SU-DHL-6 (cell line): ENCODE measurements around the gene TMEM141.

Experiments
- H2AFZ ChIP-seq: fragments of 200-600 bp; sonication (generic); 2 replicates; pipeline ENCODE4 v1.6.1; 2014; ENCODE audit warnings: low read depth, mild to moderate bottlenecking, moderate library complexity, mixed read lengths, antibody characterized with exemption, low read length; ENCODE audit not compliant: severe bottlenecking
- H3F3A ChIP-seq: fragments of 200-600 bp; shearing (Covaris generic); 2 replicates; pipeline ENCODE4 v1.6.0; 2016; ENCODE audit warnings: antibody characterized with exemption, mild to moderate bottlenecking; ENCODE audit not compliant: insufficient read depth
- H3K27ac ChIP-seq: fragments of 200-600 bp; sonication (generic); 2 replicates; pipeline ENCODE4 v1.5.1; 2016; ENCODE audit warnings: low read depth, mild to moderate bottlenecking, low read length, moderate library complexity, mixed read lengths
- H3K27me3 ChIP-seq: fragments of 200-600 bp; sonication (generic), shearing (Covaris generic); 2 replicates; pipeline ENCODE4 v1.6.0; 2014; ENCODE audit warnings: mild to moderate bottlenecking, low read length
- H3K36me3 ChIP-seq: fragments of 200-600 bp; sonication (generic); 2 replicates; pipeline ENCODE4 v1.6.1; 2014; ENCODE audit warnings: mild to moderate bottlenecking, low read length, mixed read lengths
- H3K4me2 ChIP-seq: fragments of 300-600, 200-600 bp; shearing (Covaris generic), sonication (generic); 2 replicates; pipeline ENCODE4 v1.6.0; 2014; ENCODE audit warnings: low read length, low read depth, mild to moderate bottlenecking; ENCODE audit not compliant: poor library complexity, severe bottlenecking
- H3K4me3 ChIP-seq: fragments of 200-600 bp; sonication (generic); 2 replicates; pipeline ENCODE4 v1.5.1; 2014; ENCODE audit warnings: antibody characterized with exemption, low read length, mild to moderate bottlenecking, mixed read lengths; ENCODE audit not compliant: insufficient read depth, poor library complexity, severe bottlenecking
- H3K79me2 ChIP-seq: fragments of 200-600 bp; sonication (generic); 2 replicates; pipeline ENCODE4 v1.6.1; 2014; ENCODE audit warnings: mild to moderate bottlenecking, low read length, moderate library complexity; ENCODE audit not compliant: insufficient read depth
- H3K9ac ChIP-seq: fragments of 200-600 bp; sonication (generic); 2 replicates; pipeline ENCODE4 v1.7.0; 2014; ENCODE audit warnings: mild to moderate bottlenecking, low read length
- H3K9me2 ChIP-seq: fragments of 200-600 bp; sonication (generic); replicated peaks from 2 replicates; pipeline ENCODE4 v1.6.1; 2014; ENCODE audit warnings: low read length; ENCODE audit not compliant: insufficient read depth
- H3K9me3 ChIP-seq: fragments of 200-600 bp; sonication (generic); 2 replicates; pipeline ENCODE4 v1.6.1; 2014; ENCODE audit warnings: low read length, mixed read lengths; ENCODE audit not compliant: insufficient read depth
- H4K20me1 ChIP-seq: fragments of 200-600 bp; sonication (generic); 2 replicates; pipeline ENCODE4 v1.6.1; 2014; ENCODE audit warnings: low read depth, mild to moderate bottlenecking, antibody characterized with exemption, low read length, moderate library complexity, mixed read lengths
- CTCF ChIP-seq: fragments of 200-600 bp; sonication (generic); IDR thresholded peaks from one replicate; pipeline ENCODE4 v1.5.1; 2017; ENCODE audit warnings: antibody characterized with exemption, mild to moderate bottlenecking, low read length, moderate library complexity; ENCODE audit not compliant: insufficient read depth, poor library complexity, severe bottlenecking
- EZH2phosphoT487 ChIP-seq: fragments of 200-600 bp; sonication (generic), shearing (Covaris generic); conservative IDR thresholded peaks from 2 replicates; pipeline ENCODE4 v1.6.1; 2018; ENCODE audit warnings: mild to moderate bottlenecking, antibody characterized with exemption, low read length, moderate library complexity, mixed read lengths

The TMEM141 gene

GRCh38 chr9:136825295-136826187 is 34.4 kb downstream of the TMEM141 start:
- TF ChIP-seq CTCF (no peak), EZH2phosphoT487 (no peak)
- peaks cover 6% of the 10 kb centered on the region for H3K79me2 ChIP-seq
- H2AFZ ChIP-seq: no peak overlapping the region
- H3K27me3 ChIP-seq: no peaks in the 10 kb centered on the region
- H3F3A ChIP-seq: no peaks in the 10 kb centered on the region
- no peaks in the 10 kb centered on the region for H3K36me3 ChIP-seq
- no peak overlapping the region for H3K27ac ChIP-seq
- H3K4me2 ChIP-seq: no peak overlapping the region
- no peak overlapping the region for H3K4me3 ChIP-seq
- no peaks in the 10 kb centered on the region for H3K9me2 ChIP-seq
- no peak overlapping the region for H3K9ac ChIP-seq
- H3K9me3 ChIP-seq: no peaks in the 10 kb centered on the region
- H4K20me1 ChIP-seq: no peaks in the 10 kb centered on the region

GRCh38 chr9:136826188-136826541 is 35.0 kb downstream of the TMEM141 start:
- Histone ChIP-seq H3K9me2 (no peaks in the 10 kb centered on the region), H3K9ac (no peak overlapping the region), H3K27ac (no peak overlapping the region), H3K4me3 (no peak overlapping the region), H2AFZ (no peak overlapping the region), H3K79me2 (peaks cover under 1% of the 10 kb centered on the region; the same call in 1 of the 2 replicates), H3F3A (no peaks in the 10 kb centered on the region), H3K27me3 (no peaks in the 10 kb centered on the region), H3K4me2 (no peak overlapping the region), H3K36me3 (no peaks in the 10 kb centered on the region), H3K9me3 (no peaks in the 10 kb centered on the region), H4K20me1 (no peaks in the 10 kb centered on the region)
- no peak for TF ChIP-seq CTCF
- TF ChIP-seq EZH2phosphoT487: no peak

GRCh38 chr9:136826703-136827582 is 35.8 kb downstream of the TMEM141 start:
- no peaks in the 10 kb centered on the region for H3K36me3 ChIP-seq
- no peak overlapping the region for H3K4me3 ChIP-seq
- no peaks in the 10 kb centered on the region; the same call in 1 of the 2 replicates for H3K79me2 ChIP-seq
- no peaks in the 10 kb centered on the region for H3K27me3 ChIP-seq
- no peaks in the 10 kb centered on the region for H3F3A ChIP-seq
- no peak overlapping the region for H3K27ac ChIP-seq
- H2AFZ ChIP-seq: no peak overlapping the region
- no peak for TF ChIP-seq CTCF
- no peak for TF ChIP-seq EZH2phosphoT487
- no peaks in the 10 kb centered on the region for H3K9me3 ChIP-seq
- no peaks in the 10 kb centered on the region for H4K20me1 ChIP-seq
- no peak overlapping the region for H3K4me2 ChIP-seq
- H3K9ac ChIP-seq: no peak overlapping the region
- no peaks in the 10 kb centered on the region for H3K9me2 ChIP-seq
